Loucy (cell line): Measurements from ENCODE around the gene CNGA2.

Experiments
- H2AFZ ChIP-seq: fragments of 200-600 bp; sonication (generic); 2 replicates; pipeline ENCODE4 v1.6.0; 2016; ENCODE audit warnings: antibody characterized with exemption, mild to moderate bottlenecking, low read length, moderate library complexity
- H3F3A ChIP-seq: fragments of 200-600 bp; 2 replicates; pipeline ENCODE4 v1.6.0; 2016; ENCODE audit warnings: antibody characterized with exemption, low read depth, mild to moderate bottlenecking
- H3K27me3 ChIP-seq: fragments of 200-600 bp; sonication (generic); 2 replicates; pipeline ENCODE4 v1.6.1; 2014; ENCODE audit warnings: low read length, mild to moderate bottlenecking; ENCODE audit not compliant: insufficient read depth, poor library complexity, severe bottlenecking
- H3K36me3 ChIP-seq: fragments of 200-600 bp; sonication (generic); 2 replicates; pipeline ENCODE4 v1.6.1; 2016; ENCODE audit warnings: low read length; ENCODE audit not compliant: insufficient read depth
- H3K4me1 ChIP-seq: fragments of 200-600 bp; sonication (generic); 2 replicates; pipeline ENCODE4 v1.5.1; 2014; ENCODE audit warnings: low read length, mild to moderate bottlenecking; ENCODE audit not compliant: insufficient read depth, poor library complexity, severe bottlenecking
- H3K4me2 ChIP-seq: fragments of 200-600 bp; sonication (generic); 2 replicates; pipeline ENCODE4 v1.6.0; 2014; ENCODE audit warnings: antibody characterized with exemption, low read length, low read depth, mild to moderate bottlenecking; ENCODE audit not compliant: poor library complexity, severe bottlenecking
- H3K4me3 ChIP-seq: fragments of 200-600 bp; sonication (generic); 2 replicates; pipeline ENCODE4 v1.5.1; 2014; ENCODE audit warnings: low read length, mild to moderate bottlenecking, mixed read lengths; ENCODE audit not compliant: poor library complexity, severe bottlenecking
- H3K79me2 ChIP-seq: fragments of 200-600 bp; sonication (generic); 2 replicates; pipeline ENCODE4 v1.6.1; 2014; ENCODE audit warnings: low read length; ENCODE audit not compliant: insufficient read depth
- H3K9ac ChIP-seq: fragments of 200-600 bp; sonication (generic); 2 replicates; pipeline ENCODE4 v1.6.0; 2014; ENCODE audit warnings: mild to moderate bottlenecking, low read depth, low read length, moderate library complexity; ENCODE audit not compliant: poor library complexity, severe bottlenecking
- H3K9me2 ChIP-seq: fragments of 200-600 bp; sonication (generic); replicated peaks from 2 replicates; pipeline ENCODE4 v1.6.1; 2016; ENCODE audit warnings: low read depth, low read length, mixed read lengths
- H3K9me3 ChIP-seq: fragments of 200-600 bp; sonication (generic); 2 replicates; pipeline ENCODE4 v1.6.1; 2014; ENCODE audit warnings: mild to moderate bottlenecking, antibody characterized with exemption, low read length, low read depth; ENCODE audit not compliant: insufficient read depth
- H4K20me1 ChIP-seq: fragments of 200-600 bp; sonication (generic); 2 replicates; pipeline ENCODE4 v1.6.0; 2014; ENCODE audit warnings: antibody characterized with exemption, low read length, mild to moderate bottlenecking; ENCODE audit not compliant: insufficient read depth, poor library complexity, severe bottlenecking
- EZH2phosphoT487 ChIP-seq: fragments of 200-600 bp; IDR thresholded peaks from 2 replicates; pipeline ENCODE4 v1.6.1; 2018; ENCODE audit warnings: antibody characterized with exemption, mild to moderate bottlenecking, moderate library complexity, borderline replicate concordance
- TF ChIP-seq, protein P1 (sequence below): fragments of 200-600 bp; sonication (generic); conservative IDR thresholded peaks from 2 replicates; pipeline ENCODE4 v1.5.1; 2014; ENCODE audit warnings: mild to moderate bottlenecking, antibody characterized with exemption, low read length

CNGA2 gene

DNA sequence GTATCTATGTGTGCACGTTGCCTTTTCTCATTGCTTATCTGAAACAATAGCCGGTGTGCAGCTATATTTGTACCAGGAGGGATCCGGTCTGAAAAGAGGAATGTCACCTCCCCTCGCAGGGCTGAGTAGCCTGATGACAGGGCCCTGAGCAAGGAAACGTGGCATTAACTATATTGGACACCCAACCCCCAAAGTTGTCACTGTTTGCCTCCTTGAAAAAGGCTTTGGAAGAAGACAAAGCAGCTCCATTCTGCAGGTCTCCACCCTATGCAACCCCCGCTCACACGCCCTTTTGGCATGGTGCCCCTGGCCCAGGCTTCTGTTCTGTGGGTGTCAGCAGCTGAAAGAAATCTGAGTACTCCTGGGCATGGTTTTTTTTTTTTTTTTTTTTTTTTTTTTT lies 31.1 kb upstream of the CNGA2 start:
- H3K4me2 ChIP-seq, result no peak overlapping the region
- no peaks in the 10 kb centered on the region for H3K36me3 ChIP-seq
- no peaks in the 10 kb centered on the region for H3K4me1 ChIP-seq
- H3K9me3 ChIP-seq, result no peaks in the 10 kb centered on the region
- TF ChIP-seq, protein P1, sequence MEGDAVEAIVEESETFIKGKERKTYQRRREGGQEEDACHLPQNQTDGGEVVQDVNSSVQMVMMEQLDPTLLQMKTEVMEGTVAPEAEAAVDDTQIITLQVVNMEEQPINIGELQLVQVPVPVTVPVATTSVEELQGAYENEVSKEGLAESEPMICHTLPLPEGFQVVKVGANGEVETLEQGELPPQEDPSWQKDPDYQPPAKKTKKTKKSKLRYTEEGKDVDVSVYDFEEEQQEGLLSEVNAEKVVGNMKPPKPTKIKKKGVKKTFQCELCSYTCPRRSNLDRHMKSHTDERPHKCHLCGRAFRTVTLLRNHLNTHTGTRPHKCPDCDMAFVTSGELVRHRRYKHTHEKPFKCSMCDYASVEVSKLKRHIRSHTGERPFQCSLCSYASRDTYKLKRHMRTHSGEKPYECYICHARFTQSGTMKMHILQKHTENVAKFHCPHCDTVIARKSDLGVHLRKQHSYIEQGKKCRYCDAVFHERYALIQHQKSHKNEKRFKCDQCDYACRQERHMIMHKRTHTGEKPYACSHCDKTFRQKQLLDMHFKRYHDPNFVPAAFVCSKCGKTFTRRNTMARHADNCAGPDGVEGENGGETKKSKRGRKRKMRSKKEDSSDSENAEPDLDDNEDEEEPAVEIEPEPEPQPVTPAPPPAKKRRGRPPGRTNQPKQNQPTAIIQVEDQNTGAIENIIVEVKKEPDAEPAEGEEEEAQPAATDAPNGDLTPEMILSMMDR, result no peak
- TF ChIP-seq EZH2phosphoT487, result no peak
- no peaks in the 10 kb centered on the region for H3K9me2 ChIP-seq
- H3K79me2 ChIP-seq, result no peaks in the 10 kb centered on the region
- no peaks in the 10 kb centered on the region for H4K20me1 ChIP-seq
- H3K27me3 ChIP-seq, result no peaks in the 10 kb centered on the region
- no peak overlapping the region for H3K9ac ChIP-seq
- H2AFZ ChIP-seq, result no peak overlapping the region
- H3K4me3 ChIP-seq, result no peak overlapping the region
- no peaks in the 10 kb centered on the region for H3F3A ChIP-seq

DNA sequence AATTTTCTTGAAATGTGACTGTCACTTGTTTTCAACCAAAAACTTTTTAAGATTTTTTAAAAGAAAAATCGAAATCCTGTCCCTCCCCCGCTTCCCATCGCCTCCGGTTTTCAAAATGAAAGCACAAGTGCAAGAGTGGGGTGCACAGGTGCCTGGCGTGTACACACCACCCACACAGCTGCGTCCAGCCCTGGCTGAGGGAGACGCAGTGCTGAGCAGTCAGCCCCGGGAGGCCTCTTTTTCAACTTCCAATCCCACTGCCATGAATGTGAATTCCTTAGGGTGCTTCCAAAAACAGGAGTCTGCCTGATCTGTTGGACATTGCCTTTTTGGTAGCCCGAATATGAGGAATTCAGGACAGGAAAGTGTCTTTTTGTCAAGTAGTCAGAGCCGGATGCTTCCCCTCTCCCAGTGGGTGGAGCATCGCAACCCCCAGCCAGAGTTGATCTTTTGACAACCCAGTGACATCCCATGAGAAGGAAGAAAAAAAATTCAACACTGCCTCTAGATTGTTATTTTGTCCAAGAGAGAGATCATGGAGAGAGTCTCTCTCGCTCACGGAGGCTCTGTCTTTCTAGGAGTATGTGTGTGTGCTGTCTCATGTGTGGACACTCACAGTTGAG lies 30.4 kb upstream of the CNGA2 start:
- H3K9me2 ChIP-seq, result no peaks in the 10 kb centered on the region
- H4K20me1 ChIP-seq, result no peaks in the 10 kb centered on the region
- H3F3A ChIP-seq, result no peaks in the 10 kb centered on the region
- H3K9ac ChIP-seq, result no peak overlapping the region
- H3K79me2 ChIP-seq, result no peaks in the 10 kb centered on the region
- no peaks in the 10 kb centered on the region for H3K36me3 ChIP-seq
- H3K27me3 ChIP-seq, result no peaks in the 10 kb centered on the region
- H3K4me3 ChIP-seq, result no peak overlapping the region
- H2AFZ ChIP-seq, result no peak overlapping the region
- H3K4me2 ChIP-seq, result no peak overlapping the region
- no peaks in the 10 kb centered on the region for H3K9me3 ChIP-seq
- no peaks in the 10 kb centered on the region for H3K4me1 ChIP-seq
- no peak for TF ChIP-seq EZH2phosphoT487

DNA sequence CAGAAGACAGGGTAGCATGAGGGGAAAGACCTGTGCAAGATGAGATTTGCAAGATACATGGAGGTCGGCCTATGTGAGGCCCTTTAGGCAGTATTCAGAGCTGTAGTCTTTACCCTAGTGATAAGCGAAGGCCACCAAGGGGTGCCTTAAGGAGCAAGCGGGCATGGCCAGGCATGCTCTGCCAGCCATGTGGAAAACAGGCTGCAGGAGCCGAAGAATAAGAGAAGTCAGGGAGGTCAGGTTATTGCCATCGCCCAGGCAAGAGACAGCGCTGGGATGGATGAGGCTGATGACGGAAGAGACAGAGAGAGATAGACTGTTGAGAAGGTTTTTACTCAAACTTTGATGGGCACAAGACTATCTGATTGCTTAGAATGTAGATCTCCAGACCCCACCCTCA lies 25.7 kb upstream of the CNGA2 start:
- Histone ChIP-seq H3K4me3 (no peak overlapping the region), H3K27me3 (no peaks in the 10 kb centered on the region), H3F3A (no peaks in the 10 kb centered on the region)

More for the DNA sequence above, 25.7 kb upstream of the CNGA2 start:
- Histone ChIP-seq H3K79me2 (no peaks in the 10 kb centered on the region), H3K4me1 (no peaks in the 10 kb centered on the region), H3K4me2 (no peak overlapping the region), H3K9me2 (no peaks in the 10 kb centered on the region), H3K36me3 (no peaks in the 10 kb centered on the region), H2AFZ (no peak overlapping the region), H3K9me3 (no peaks in the 10 kb centered on the region), H3K9ac (no peak overlapping the region), H4K20me1 (no peaks in the 10 kb centered on the region)
- TF ChIP-seq, protein P1, result no peak
- no peak for TF ChIP-seq EZH2phosphoT487
